CD8-positive, alpha-beta memory T cell (primary cell): Measurements from ENCODE around the gene STRN. TPM values are rescaled to one million over a fixed set of nuclear protein-coding genes. Genes with fewer than 3 reads are reported as not detected.

Experiments used
- CTCF ChIA-PET: fragments of 350-600 bp; sonication (Branson Sonifier 250); formaldehyde crosslinking; loops from one replicate; lab custom pipeline; 2021; ENCODE audit warnings: antibody characterized with exemption; lab: Charles Lee
- POLR2A ChIA-PET: fragments of 350-600 bp; sonication (Branson Sonifier 250); formaldehyde crosslinking; loops from one replicate; lab custom pipeline; 2021; ENCODE audit warnings: antibody characterized with exemption; lab: Charles Lee
- DNase-seq, 5 donors: peaks; one replicate each; pipeline versions ENCODE4 v3.0.0 to v3.0.0-alpha.2; 2020 to 2022; ENCODE audit warnings: mixed read lengths in 1 of 5
- H3K27ac ChIP-seq: one replicate; pipeline ENCODE4 v1.7.0; 2013; ENCODE audit warnings: low read depth, mild to moderate bottlenecking, low read length, moderate library complexity
- H3K27me3 ChIP-seq: 2 replicates; pipeline ENCODE4 v1.7.0; 2013; ENCODE audit warnings: low read length, mild to moderate bottlenecking; ENCODE audit not compliant: insufficient read depth, poor library complexity, severe bottlenecking
- H3K36me3 ChIP-seq: 2 replicates; pipeline ENCODE4 v1.7.0; 2013; ENCODE audit warnings: mild to moderate bottlenecking, low read length, moderate library complexity; ENCODE audit not compliant: insufficient read depth
- H3K4me1 ChIP-seq: 2 replicates; pipeline ENCODE4 v1.7.0; 2013; ENCODE audit warnings: mild to moderate bottlenecking, low read length, moderate library complexity; ENCODE audit not compliant: insufficient read depth
- H3K4me3 ChIP-seq: 2 replicates; pipeline ENCODE4 v1.7.0; 2013; ENCODE audit warnings: mild to moderate bottlenecking, low read length
- H3K9me3 ChIP-seq: 2 replicates; pipeline ENCODE4 v1.7.0; 2013; ENCODE audit warnings: mild to moderate bottlenecking, low read length
- H3K27ac Mint-ChIP-seq, 8 donors: one replicate each; pipeline ENCODE4 v1.8.0; 2020 to 2021; ENCODE audit warnings: mixed read lengths in 8 of 8, mild to moderate bottlenecking in 6 of 8, inconsistent platforms in 3 of 8, moderate library complexity in 3 of 8
- H3K27me3 Mint-ChIP-seq, 2 donors: one replicate each; pipeline ENCODE4 v1.8.0; 2020 to 2021; ENCODE audit warnings: mixed read lengths in 2 of 2, mild to moderate bottlenecking in 1 of 2, moderate library complexity in 1 of 2
- H3K36me3 Mint-ChIP-seq, 3 donors: one replicate each; pipeline ENCODE4 v1.8.0; 2020 to 2021; ENCODE audit warnings: mixed read lengths in 3 of 3, inconsistent platforms in 1 of 3, mild to moderate bottlenecking in 1 of 3
- H3K4me1 Mint-ChIP-seq, 3 donors: one replicate each; pipeline ENCODE4 v1.8.0; 2020 to 2021; ENCODE audit warnings: mixed read lengths in 3 of 3, inconsistent platforms in 1 of 3, mild to moderate bottlenecking in 1 of 3
- H3K4me3 Mint-ChIP-seq, 7 donors: one replicate each; pipeline ENCODE4 v1.8.0; 2020 to 2021; ENCODE audit warnings: mixed read lengths in 7 of 7, mild to moderate bottlenecking in 6 of 7, moderate library complexity in 4 of 7, inconsistent platforms in 2 of 7
- H3K9me3 Mint-ChIP-seq, 5 donors: one replicate each; pipeline ENCODE4 v1.8.0; 2020 to 2022; ENCODE audit warnings: mixed read lengths in 5 of 5, mild to moderate bottlenecking in 3 of 5, moderate library complexity in 2 of 5, inconsistent platforms in 1 of 5
- polyA plus RNA-seq: library from polyadenylated mRNA; unstranded; fragments of 300-500 nt; fragmentation: Illumina TruSeq; gene quantifications from one replicate; pipeline ENCODE4 v1.2.3, GENCODE V29; 2021
- total RNA-seq, 2 experiments: library from RNA; stranded (reverse); gene quantifications; one replicate each; pipeline ENCODE4 v1.2.3, GENCODE V29; 2021

STRN gene
- total and polyA plus RNA-seq, 3 experiments from 2014 or later = 10.5 to 28.3 (median 26.9) TPM

DNA sequence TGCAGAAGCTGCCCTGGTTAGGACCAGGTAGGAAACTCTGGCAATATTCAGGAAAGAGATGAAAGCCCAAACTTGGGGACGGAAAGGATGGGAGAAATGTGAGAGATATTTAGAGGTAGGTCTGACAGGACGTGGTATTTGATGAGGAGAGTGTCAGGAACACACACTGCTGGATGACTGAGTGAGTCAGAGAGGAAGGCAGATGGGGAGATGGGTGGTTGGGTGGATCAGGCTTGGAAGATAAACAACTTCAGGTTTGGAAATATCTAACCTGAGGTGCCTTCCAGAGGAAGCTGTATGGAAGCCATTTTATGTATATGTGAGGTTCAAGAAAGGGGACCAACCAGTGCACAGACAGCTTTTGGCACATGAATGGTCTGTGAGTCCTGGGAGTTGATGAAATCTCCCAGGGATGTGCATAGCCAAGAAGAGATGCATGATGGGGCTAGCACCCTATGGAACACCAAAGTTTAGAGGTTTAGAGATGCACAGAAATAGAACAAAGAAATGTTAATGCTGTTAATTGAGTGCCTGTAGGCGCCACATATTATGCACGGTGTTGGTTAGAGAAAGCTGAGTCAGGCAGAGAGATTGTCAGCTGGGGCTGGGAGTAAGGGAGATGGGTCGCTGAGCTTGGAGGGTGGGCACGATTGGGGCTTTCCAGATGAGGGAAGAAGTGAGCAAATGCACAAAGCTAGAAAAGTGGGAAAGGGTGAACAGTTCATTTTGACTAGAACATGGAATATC, 168.8 kb downstream of the STRN start:
- peak overlapping the region in 5 of 7 donors; percentile 7 to 37 (median 16) for H3K4me3 Mint-ChIP-seq
- no peaks in the 10 kb centered on the region for H3K27me3 ChIP-seq
- POLR2A ChIA-PET = no interaction called here
- CTCF ChIA-PET = interaction anchor here (1.8 kb wide), 1 partner anchor 12 kb away, joined by 7 read pairs; no protein-coding TSS in a partner anchor
- peaks cover 0 to 29% of the 10 kb centered on the region in 2 donors for H3K27me3 Mint-ChIP-seq
- H3K27ac ChIP-seq = no peak overlapping the region
- no peaks in the 10 kb centered on the region for H3K9me3 Mint-ChIP-seq
- peak overlapping the region in 7 of 8 donors; percentile 12 to 79 (median 40) for H3K27ac Mint-ChIP-seq
- DNase-seq = no peak
- no peaks in the 10 kb centered on the region for H3K36me3 Mint-ChIP-seq
- no peak overlapping the region for H3K4me3 ChIP-seq
- H3K9me3 ChIP-seq = no peaks in the 10 kb centered on the region
- no peaks in the 10 kb centered on the region for H3K36me3 ChIP-seq
- H3K4me1 Mint-ChIP-seq = peaks cover 32 to 43% (median 40%) of the 10 kb centered on the region in 3 donors
- peaks cover 4% of the 10 kb centered on the region for H3K4me1 ChIP-seq

Other genes with a start within 250 kb of the STRN start
- gene HEATR5B, start 117.8 kb upstream of the STRN start, total RNA-seq = 10 to 100 TPM; 18.2 to 20.0 TPM
- gene HEATR5B, start 117.8 kb upstream of the STRN start, polyA plus RNA-seq = 11.4 TPM
- 10 to 100 TPM; 17.8 to 20.2 TPM for gene GPATCH11, start 118.0 kb upstream of the STRN start, total RNA-seq
- 9.0 TPM for gene GPATCH11, start 118.0 kb upstream of the STRN start, polyA plus RNA-seq
- 10 to 100 TPM; 36.0 to 39.8 TPM for gene EIF2AK2, start 190.4 kb upstream of the STRN start, total RNA-seq
- 42.6 TPM for gene EIF2AK2, start 190.4 kb upstream of the STRN start, polyA plus RNA-seq
- gene SULT6B1, start 222.1 kb upstream of the STRN start, total RNA-seq = not detected
- gene SULT6B1, start 222.1 kb upstream of the STRN start, polyA plus RNA-seq = not detected
- gene CEBPZOS, start 230.0 kb upstream of the STRN start, total RNA-seq = 10 to 100 TPM; 33.7 to 35.0 TPM
- 43.6 TPM for gene CEBPZOS, start 230.0 kb upstream of the STRN start, polyA plus RNA-seq